Type B pancreatic cell (in vitro differentiated cells): ENCODE measurements around the gene MMD2. TPM values are rescaled to one million over a fixed set of nuclear protein-coding genes. Genes with fewer than 3 reads are reported as not detected.

Experiments used
- DNase-seq: peaks from one replicate; pipeline ENCODE4 v3.0.0; 2021; ENCODE audit warnings: mixed read lengths; ENCODE audit not compliant: unreplicated experiment; ENCODE audit errors: extremely low spot score
- H3K27ac Mint-ChIP-seq: 2 replicates; pipeline ENCODE4 v1.8.0; 2021; ENCODE audit warnings: mild to moderate bottlenecking, mixed read lengths
- H3K27me3 Mint-ChIP-seq: 2 replicates; pipeline ENCODE4 v1.8.0; 2021; ENCODE audit warnings: mixed read lengths
- H3K36me3 Mint-ChIP-seq: 2 replicates; pipeline ENCODE4 v1.8.0; 2021; ENCODE audit warnings: mixed read lengths
- H3K4me1 Mint-ChIP-seq: one replicate; pipeline ENCODE4 v1.8.0; 2021; ENCODE audit warnings: mixed read lengths; ENCODE audit not compliant: unreplicated experiment
- H3K4me3 Mint-ChIP-seq: 2 replicates; pipeline ENCODE4 v1.8.0; 2021; ENCODE audit warnings: mild to moderate bottlenecking, mixed read lengths
- H3K9me3 Mint-ChIP-seq: 2 replicates; pipeline ENCODE4 v1.8.0; 2021; ENCODE audit warnings: mixed read lengths
- total RNA-seq: library from RNA; stranded (reverse); gene quantifications from 2 replicates; pipeline ENCODE4 v1.2.1, GENCODE V29; 2021; ENCODE audit warnings: low replicate concordance
- TF ChIP-seq, protein P1 (sequence below): fragments of 200-600 bp; sonication (generic); conservative IDR thresholded peaks from 2 replicates; pipeline ENCODE4 v1.5.0; 2021; ENCODE audit warnings: antibody characterized with exemption, mild to moderate bottlenecking

The MMD2 gene
- total RNA-seq, 1 donor from 2014 or later, result not detected

DNA sequence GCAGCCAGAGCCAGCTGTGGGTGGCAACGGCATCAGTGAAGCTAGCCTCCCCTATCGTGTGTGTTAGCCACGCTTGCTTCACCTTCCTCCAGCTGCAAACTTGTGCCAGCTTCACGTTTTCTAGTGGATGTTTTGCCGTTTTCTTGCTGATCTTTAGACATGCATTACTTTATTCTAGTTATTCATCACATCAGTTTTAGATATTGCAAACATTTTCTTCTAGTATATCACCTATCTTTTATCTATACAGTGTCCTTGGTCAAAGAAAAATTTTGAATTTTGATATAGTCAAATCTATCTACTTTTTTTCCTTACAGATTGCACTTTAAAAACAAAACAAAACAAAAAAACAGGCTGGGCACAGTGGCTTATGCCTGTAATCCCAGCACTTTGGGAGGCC lies 90.5 kb downstream of the MMD2 start:
- Mint-ChIP-seq H3K9me3 (no peaks in the 10 kb centered on the region), H3K4me1 (peaks cover 21% of the 10 kb centered on the region), H3K27ac (no peak overlapping the region), H3K27me3 (no peaks in the 10 kb centered on the region), H3K4me3 (no peak overlapping the region), H3K36me3 (peaks cover 4% of the 10 kb centered on the region)
- no peak for DNase-seq
- TF ChIP-seq, protein P1, sequence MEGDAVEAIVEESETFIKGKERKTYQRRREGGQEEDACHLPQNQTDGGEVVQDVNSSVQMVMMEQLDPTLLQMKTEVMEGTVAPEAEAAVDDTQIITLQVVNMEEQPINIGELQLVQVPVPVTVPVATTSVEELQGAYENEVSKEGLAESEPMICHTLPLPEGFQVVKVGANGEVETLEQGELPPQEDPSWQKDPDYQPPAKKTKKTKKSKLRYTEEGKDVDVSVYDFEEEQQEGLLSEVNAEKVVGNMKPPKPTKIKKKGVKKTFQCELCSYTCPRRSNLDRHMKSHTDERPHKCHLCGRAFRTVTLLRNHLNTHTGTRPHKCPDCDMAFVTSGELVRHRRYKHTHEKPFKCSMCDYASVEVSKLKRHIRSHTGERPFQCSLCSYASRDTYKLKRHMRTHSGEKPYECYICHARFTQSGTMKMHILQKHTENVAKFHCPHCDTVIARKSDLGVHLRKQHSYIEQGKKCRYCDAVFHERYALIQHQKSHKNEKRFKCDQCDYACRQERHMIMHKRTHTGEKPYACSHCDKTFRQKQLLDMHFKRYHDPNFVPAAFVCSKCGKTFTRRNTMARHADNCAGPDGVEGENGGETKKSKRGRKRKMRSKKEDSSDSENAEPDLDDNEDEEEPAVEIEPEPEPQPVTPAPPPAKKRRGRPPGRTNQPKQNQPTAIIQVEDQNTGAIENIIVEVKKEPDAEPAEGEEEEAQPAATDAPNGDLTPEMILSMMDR, result no peak

DNA sequence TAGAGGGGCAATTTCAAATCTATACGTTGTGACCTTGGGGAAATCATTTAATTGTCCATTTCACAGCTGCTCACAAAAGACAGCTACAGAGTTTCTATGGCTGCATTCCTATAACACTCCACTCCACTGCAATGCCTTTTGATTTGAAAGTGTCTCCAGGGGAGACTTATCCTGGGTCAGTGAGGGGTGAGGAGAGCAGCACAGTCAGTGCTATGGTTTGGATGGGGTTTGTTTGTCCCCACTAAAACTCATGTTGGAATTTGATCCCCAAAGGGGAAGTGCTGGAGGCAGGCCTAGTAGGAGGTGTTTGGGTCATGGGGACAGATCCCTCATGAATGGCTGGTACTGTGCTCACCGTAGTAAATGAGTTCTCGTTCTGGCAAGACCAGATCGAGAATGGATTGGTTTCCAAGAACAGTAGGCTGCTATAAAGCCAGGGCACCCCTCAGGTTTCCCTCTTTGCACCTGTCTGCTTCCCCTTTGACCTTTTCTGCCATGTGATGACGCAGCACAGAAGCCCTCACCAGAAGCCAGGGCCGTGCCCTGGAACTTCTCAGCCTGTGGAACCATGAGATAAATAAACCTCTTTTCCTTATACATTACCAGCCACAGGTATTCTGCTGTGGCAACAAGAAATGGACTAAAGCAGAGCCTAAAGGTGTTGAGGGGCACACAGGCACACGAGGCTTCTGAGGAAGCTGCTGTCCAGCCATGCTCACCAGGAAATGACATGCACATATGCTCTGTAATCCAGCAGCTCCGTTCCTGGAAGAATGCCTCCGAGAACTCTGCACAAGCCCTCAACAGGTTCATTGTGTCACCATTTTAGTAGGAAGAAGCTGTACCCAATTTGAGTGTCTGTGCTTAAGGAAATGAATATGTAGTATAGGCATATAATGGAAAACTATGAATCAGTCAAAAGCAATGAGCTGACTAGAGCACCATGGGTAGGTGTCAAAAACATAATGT lies 92.2 kb downstream of the MMD2 start:
- TF ChIP-seq, protein P1, result no peak
- H3K9me3 Mint-ChIP-seq, result peaks cover 7% of the 10 kb centered on the region
- H3K4me3 Mint-ChIP-seq, result no peak overlapping the region
- peaks cover 11% of the 10 kb centered on the region for H3K36me3 Mint-ChIP-seq
- no peak for DNase-seq
- no peaks in the 10 kb centered on the region for H3K27me3 Mint-ChIP-seq
- H3K27ac Mint-ChIP-seq, result no peak overlapping the region
- H3K4me1 Mint-ChIP-seq, result peaks cover 10% of the 10 kb centered on the region

DNA sequence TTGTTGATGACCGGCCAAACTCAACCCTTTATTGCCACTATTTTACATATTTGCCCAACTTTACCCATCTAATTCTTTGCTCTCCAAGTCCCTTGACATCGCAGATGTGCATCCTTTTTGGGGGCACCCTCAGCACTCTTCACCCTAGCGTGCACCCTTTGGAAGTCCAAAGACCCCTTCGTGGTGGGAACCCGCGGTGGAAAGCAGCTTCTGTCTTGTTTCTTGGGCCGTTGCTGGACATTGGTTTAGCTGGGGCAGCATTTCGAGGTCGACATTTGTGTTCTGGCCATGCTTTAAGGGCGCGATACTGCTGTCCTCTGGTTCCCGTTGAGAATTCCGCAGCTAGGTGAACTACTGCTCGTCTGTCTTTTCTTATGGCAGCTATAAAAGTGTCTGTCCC lies 96.8 kb downstream of the MMD2 start:
- Mint-ChIP-seq H3K36me3 (peaks cover 7% of the 10 kb centered on the region), H3K4me3 (no peak overlapping the region), H3K9me3 (peaks cover 7% of the 10 kb centered on the region), H3K27ac (no peak overlapping the region), H3K27me3 (no peaks in the 10 kb centered on the region), H3K4me1 (peaks cover 6% of the 10 kb centered on the region)
- TF ChIP-seq, protein P1, result no peak
- no peak for DNase-seq

DNA sequence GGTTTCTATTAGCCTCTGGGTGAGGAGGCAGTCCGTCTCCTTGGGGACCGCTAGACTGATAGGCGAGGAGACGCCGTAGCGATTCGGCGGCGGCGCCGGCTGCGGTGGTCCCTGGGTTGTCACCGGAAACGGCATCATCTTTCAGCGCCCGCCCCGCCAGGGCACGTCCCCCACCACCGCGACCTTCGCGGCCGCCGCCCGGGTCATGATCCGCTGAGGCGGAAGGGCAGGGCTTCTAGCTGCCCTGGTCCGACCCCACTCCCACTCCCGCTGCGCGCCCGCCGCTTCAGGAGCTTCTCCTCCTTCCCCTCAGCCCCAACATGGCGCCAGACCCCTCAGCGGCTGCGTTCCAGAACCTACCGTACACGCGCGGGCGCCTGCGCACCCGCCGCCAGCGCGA lies 97.3 kb downstream of the MMD2 start, which contains the start of gene PAPOLB:
PAPOLB (minus strand) TSS at position 358 of the 400 bp plus-strand sequence; CDS start at position 138, 220 bp downstream.
- no peak for DNase-seq
- H3K4me1 Mint-ChIP-seq, result peaks cover 6% of the 10 kb centered on the region
- peaks cover 7% of the 10 kb centered on the region for H3K9me3 Mint-ChIP-seq
- no peak within 1 kb of the TSS for H3K4me3 Mint-ChIP-seq
- no peaks in the 10 kb centered on the region for H3K27me3 Mint-ChIP-seq
- H3K36me3 Mint-ChIP-seq, result peaks cover 7% of the 10 kb centered on the region
- H3K27ac Mint-ChIP-seq, result no peak within 1 kb of the TSS
- TF ChIP-seq, protein P1, result no peak

DNA sequence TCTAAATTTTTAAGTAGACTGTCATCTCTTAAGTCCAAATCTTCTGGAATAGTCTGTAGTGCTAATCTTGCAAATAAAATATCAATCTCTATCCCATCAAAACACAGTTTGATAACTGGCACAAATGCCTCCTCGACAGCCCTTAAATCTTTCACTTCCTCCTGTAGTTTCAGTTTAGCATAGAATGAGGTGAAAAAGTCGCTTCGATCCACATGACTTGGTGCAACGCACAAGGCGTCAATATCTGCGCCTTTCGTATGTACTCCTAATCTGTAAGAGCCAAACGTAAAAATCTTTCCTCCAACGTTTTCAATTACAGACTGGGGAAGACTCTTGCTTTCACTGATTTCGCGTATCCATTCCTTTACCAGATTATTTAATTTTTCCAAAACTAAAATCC lies 97.8 kb downstream of the MMD2 start:
- Mint-ChIP-seq H3K27ac (no peak overlapping the region), H3K27me3 (no peaks in the 10 kb centered on the region), H3K36me3 (peaks cover 7% of the 10 kb centered on the region), H3K9me3 (peaks cover 7% of the 10 kb centered on the region), H3K4me1 (peaks cover 1% of the 10 kb centered on the region), H3K4me3 (no peak overlapping the region)
- DNase-seq, result no peak
- TF ChIP-seq, protein P1, result no peak
